ENCODE measurements around the gene PPBP.
"Not testable (repeated sequence)": the region's sequence is repeated elsewhere in the genome, so short reads cannot be mapped to it uniquely, and the experiment has no call there.

The PPBP gene

DNA sequence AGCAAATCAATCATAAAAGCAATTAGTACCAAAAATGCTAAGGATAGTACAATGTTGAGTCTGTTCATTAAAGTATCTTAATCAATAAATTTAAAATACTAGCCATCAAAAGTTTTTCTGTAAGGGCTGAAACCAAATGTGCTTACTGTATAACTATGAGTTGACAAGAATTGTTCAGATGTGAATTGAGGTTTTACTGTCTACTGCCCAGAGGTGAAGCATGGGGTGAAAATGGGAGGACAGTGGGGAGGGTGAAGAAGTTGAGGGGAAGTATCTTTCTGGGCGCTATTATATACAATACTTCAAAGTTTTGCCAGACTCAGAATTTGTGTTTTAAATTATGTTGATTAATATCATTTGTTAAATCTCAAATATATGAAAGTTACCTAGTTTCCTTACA, 4.1 kb upstream of the PPBP start:
- DNase-seq = no peak

DNA sequence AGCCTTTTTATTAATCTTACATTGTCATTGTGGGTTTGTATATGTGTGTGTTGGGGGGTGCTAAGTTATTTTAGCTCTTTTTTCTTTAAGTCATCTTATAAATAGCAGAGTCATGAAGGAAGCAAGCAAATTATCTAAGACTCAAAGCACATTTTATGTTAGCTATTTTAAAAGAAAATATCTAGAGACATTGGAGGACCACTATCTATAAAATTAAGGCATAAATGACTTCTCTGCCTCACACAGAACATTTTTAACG, 3.7 kb upstream of the PPBP start:
- no peak for DNase-seq

DNA sequence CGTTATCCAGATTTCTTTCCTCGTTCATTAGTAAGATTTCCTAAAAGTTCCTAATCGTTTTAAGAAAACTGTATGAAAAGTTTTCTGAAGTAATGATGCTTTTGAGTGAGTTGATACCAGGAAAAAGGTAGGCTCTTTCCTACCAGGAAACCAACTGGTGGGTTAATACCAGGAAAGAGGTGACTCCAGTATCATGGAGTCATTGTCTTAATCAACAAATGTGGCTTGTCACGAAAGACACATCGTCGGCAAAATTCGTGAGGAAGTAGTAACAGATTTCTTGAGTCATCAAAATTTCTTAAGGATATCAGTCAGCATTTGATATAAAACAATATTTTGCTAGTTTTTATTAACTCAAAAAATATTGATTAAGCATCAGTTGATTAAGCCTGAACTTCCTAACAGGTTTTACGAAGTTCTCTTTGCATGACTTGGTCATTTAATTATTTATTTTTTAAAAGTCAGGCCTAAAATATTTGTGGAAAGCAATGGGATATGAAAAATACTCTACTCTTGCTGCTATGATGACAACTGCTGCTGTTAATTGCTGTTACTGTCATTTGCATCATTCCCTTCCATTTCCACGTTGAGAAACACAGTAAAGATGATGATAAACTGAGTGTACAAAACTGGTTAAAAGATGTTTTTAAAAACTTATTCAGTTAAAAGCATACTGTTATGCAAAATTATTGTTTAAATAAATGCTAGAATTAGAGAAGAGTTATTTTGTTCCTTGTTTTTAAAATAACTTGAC, 3.2 kb upstream of the PPBP start:
- DNase-seq = no peak

DNA sequence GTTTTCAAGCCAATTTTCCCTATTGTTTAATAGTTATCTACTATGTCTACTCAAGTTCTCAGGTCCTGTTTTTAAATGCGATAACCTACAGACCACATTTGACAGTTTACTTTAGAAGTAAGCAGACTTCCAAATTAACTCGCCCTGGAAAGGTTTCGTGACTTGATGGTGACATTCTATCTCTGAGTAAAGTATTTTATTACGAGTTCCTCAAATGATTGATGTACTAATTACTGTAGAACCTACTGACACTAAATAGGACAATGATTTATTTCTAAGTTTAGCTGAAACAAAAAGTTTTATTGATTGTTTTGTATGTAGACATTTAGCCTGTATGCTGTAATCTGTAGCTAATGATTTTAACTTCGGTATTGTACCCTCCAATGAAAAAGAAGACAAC, 1.9 kb upstream of the PPBP start:
- DNase-seq = no peak

DNA sequence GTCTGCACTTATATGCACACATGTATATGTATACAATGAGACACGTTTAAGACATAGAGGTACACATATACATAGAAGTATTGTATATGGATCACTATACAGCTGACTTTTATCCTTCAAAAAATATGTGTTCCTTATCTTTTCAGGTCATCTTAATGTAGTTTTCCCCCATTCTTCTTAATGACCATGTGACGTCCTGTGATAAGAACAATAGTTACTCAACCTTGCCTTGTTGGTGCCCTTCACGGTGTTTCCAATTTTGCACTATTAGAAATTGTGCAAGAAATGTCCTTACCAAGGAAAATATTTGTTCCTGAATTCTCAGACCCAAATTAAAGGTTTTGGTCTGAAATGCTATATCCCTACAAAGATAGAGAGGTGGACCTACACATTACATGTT, 1.0 kb upstream of the PPBP start:
- no peak for DNase-seq

DNA sequence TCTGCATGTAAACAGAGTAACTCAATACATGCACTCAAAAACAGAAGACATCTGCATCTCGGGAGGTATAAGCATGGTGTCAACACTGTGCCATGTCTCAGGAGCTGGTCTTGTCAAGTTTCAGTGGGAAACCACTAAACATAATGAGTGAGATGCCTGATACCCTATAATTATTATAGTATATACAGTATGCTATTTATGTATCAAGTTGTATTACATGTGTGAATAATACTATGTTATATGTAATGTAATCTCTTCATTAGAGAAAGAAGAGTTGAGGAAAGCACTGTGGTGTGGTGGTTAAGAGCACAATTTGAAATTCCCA, 2.5 kb downstream of the PPBP start:
- DNase-seq = no peak

DNA sequence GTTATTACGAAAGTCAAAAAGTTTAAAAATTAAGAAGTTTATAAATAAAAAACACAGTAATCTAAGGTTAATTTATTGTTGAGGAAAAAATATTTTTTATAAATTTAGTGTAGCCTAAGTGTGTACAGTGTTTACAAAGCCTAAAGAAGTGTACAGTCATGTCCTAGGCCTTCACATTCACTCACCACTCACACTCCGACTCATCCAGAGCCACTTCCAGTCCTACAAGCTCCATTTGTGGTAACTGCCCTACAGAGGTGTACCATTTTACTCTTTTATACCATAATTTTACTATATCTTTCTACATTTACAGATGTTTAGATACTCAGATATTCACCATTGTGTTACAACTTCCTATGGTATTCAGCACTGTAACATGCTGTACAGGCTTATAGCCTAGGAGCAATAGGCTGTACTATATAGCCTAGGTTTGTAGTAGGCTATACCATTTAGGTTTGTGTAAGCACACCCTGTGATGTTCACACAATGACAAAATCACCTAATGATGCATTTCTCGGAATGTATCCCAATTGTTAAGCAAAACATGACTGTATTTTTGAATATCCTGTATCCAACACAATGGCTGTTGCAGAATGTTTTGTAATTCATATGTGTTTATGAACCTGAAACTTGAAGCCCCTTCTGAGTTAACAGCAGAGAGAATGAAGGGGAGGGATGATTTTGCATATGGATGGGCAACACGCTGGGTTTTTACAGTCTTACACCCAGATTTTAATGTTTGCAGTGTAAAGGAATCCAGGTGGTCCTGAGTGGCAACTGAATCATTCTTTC, 3.1 kb downstream of the PPBP start:
- no peak for DNase-seq

DNA sequence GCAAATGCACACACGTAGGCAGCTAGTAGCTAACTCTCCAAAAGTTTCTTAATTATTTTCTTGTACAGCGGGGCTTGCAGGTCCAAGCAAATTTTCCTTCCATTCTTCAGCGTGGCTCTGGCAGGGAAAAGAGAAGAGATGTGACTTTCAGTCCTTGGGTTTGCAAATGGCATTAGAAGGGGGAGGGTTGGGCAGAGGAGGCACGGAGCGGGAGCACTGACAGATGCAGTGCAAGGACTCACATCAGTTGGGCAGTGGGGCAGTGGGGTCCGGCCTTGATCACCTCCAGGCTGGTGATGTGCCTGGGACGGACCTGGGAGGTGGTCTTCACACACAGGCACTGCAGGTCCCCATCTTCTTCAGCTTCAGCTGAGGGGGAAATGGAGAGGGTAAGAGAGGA, 6.8 kb downstream of the PPBP start:
- not testable (repeated sequence) for DNase-seq

DNA sequence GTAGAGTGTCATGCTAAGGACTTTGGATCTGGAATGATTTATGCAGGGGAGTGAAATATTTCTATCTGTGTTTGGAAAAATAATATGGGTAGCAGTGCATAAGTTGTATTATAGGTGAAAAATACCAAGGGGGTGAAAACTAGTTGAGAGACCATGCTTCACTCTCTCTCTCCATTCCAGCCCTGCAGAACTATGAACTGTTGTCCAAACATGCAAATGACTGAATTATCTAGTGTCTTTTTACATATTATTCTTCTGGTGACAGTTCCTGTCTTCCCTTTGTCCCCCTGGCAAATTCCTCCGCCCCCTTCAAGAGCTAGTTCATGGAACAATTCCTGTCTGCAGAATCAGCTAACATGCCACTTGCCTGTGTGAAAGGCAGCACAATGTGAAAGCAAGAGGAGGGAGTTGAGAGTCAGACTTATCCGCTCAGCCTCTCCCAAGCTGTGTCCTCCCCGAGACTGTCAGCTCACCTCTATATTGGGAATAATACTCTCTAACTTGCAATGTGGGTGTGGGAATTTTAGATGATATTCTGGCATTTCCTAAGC, 8.5 kb downstream of the PPBP start:
- DNase-seq = no peak

DNA sequence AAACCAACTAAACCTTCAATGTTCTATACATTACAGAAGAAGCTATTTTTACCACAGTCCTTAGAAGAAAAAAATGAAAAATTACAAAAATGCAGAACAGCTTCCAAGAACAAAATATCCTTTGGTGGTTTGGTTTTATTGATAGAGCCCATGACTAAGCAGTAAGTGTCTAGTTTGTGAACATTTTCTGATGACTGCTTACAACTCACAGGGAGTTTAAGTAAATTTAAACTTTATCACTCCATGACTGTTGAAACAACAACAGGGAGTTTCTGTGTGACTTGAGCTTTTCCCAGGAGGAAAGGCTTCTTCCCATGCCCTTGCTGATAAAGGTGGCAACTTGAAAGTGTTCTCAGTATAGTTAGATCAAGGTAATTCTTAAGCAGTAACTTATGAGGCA, 9.1 kb downstream of the PPBP start:
- DNase-seq = no peak

DNA sequence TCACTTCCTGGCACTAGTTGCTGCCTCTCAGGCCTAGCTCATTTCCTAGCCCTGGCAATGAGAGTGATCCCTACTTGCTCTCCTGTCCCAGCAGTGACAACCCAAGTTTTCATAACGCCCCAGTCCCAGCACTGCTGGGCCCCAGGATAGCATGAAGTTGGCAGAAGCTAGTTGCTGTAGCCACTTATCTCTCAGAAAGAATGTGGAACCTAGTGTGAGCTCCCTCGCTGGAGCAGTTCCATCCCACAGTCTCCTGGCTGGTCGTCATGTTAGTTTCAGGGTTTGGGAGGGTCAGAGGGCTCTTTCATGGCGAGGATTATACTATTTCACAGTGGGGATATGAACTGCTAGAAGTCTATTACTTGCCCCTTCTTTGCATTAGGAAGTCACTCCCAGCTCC, 11.3 kb downstream of the PPBP start:
- DNase-seq = no peak

DNA sequence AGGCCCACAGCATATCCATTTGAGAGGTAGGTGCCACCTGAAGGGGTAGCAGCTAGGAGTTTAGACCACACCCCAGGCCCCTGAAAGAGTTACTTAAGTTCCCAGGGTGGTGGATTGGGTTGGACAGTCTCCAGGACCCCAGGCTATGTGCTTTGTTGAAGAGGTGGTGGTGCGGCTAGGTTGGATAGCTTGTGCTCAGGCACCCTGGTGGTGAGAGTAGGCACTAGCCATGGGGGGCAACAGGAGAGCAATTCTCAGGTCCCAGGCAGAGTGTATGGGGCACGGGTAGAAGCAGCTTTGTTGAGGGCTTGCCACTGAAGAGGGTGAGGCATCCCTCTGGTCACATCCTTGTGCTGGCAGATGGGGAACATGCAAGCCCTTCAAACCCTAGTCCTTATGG, 11.8 kb downstream of the PPBP start:
- no peak for DNase-seq

DNA sequence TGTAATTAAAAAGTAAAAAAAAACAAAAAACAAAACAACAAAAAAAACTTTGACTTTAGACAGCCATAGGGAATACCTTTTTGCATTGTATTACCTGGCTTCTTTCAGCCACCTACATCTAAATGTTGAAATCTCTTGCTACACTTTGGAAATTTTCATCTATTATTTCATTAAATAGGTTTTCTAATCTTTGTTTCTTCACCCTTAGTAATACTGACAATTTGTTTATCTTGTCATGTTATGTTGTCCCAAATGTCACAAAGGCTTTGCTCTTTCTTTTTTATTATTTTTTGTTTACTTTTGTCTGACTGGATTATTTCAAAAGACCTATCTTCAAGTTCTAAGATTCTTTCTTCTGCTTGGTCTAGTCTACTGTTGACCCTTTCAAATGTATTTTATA, 13.6 kb downstream of the PPBP start:
- DNase-seq = no peak

DNA sequence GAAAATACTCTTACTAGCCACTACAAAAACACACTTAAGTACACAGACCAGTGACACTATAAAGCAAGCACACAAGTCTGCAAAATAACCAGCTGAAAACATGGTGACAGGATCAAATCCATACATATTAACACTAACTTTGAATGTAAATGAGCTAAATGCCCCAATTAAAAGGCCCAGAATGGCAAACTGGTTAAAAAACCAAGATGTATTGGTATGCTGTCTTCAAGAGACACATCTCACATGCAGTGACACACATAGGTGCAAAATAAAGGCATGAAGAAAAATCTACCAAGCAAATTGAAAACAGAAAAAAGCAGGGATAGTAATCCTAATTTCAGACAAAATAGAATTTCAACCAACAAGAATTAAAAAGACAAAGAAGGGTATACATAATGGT, 17.0 kb downstream of the PPBP start:
- no peak for DNase-seq

DNA sequence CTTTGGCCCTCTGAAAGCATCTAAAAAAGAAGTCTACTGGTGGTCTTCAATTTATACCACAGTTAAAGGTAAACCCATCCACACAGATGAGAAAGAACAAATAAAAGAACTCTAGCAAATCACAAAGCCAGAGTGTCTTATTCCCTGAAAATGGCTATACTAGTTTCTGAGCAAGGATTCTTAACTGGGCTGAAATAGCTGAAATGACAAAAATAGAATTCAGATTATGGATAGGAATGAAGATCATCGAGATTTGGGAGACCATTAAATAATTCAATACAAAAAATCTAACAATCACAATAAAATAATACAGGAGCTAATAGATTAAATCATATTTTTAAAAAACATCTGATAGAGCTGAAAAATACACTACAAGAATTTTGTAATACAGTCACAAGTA, 18.0 kb downstream of the PPBP start:
- no peak for DNase-seq

DNA sequence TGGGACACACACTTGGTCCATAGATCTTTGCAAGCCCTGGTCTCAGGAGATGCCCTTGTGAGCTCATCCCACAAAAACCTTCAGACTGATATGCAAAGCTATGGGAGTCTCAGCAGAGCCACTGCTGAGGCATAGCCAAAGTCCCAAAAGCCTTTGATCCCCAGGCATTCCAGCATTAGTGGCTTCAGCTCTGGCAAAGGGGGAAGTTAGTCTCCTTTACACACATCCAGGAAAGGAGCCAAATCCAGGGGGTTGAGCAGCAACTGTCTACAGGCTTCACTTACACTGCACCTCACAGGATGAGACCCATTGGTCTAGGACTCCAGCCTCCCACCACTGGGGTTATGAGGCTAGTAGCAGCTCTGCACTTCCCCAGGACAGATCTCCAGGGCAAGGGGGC, 20.1 kb downstream of the PPBP start:
- DNase-seq = no peak

DNA sequence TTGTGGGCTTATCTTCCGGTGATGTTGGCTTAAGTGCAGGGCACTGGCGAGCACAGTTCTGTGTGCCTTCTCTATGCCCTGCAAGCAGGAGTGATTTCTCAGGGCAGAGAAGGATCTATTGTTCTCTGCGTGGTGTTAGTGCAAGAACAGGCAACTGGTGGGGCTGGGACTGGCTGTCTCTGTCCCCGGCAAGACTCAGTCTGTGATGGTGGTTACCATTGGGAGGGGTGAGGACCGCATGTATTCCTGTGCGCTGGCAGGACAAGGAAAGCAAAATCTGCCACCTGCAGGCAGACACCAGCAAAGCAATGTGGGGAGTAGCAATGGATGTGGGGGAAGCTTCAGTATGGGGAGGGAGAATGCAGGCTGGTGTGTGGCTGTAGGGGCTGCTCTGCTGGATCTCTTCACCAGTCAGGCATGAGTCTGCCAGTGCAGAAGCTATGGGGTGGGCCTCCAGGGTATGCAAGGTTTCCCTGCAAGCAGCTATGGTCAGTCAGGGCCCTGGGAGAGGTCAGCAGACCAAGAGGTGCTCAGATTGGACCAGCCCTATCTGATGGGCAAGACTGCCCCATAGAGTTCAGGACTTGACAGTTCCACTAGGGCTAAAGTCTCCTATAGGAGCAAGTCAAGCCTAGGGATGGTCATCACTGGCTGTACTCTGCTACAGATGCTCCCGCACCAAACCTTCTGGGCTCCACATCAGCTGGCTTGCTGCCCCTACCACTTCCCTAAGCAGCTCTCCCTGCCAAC, 23.0 kb downstream of the PPBP start:
- DNase-seq = no peak

DNA sequence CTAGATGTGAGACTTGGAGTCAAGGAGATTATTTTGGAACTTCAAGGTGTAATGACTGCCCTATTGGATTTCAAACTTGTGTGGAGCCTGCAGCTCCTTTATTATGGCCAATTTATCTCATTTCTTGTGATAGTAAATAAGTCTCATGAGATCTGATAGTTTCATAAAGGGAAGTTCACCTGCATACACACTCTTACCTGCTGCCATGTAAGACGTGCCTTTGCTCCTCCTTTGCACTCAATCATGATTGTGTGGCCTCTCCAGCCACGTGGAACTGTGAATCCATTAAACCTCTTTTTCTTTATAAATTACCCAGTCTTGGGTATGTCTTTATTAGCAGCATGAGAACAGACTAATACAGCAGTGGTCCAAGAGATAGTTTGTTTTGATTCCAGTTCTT, 25.3 kb downstream of the PPBP start:
- DNase-seq = no peak

DNA sequence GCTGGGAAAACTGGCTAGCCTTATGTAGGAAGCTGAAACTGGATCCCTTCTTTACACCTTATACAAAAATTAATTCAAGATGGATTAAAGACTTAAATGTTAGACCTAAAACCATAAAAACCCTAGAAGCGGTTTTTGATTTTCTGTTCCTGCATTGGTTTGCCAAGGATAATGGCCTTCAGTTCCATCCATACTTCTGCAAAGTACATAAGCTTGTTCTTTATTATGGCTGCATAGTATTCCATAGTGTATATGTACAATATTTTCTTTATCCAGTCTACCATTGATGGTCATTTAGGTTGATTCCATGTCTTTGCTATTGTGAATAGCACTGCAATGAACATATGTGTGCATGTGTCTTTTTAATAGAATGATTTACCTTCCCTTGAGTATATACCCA, 28.9 kb downstream of the PPBP start:
- not testable (repeated sequence) for DNase-seq

DNA sequence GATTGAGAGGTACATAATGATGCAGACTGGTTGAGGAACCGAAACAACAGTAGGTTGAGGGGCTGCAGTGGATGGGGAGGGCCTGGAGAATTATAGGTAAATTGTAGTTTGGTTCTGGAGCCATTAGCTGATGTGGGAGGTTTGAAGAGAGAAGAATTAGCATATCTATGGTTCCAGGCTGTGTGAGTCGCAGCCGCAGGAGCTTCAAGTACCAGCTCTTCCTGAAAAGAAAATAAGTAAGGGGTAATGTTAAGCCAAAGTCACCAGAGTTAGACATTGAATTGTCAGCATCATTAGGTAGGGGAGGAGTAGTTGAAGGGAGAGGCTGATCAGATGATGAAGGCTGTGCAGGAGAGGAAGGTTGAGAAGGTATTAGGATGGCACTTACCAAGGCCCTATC, 35.6 kb downstream of the PPBP start:
- no peak for DNase-seq

DNA sequence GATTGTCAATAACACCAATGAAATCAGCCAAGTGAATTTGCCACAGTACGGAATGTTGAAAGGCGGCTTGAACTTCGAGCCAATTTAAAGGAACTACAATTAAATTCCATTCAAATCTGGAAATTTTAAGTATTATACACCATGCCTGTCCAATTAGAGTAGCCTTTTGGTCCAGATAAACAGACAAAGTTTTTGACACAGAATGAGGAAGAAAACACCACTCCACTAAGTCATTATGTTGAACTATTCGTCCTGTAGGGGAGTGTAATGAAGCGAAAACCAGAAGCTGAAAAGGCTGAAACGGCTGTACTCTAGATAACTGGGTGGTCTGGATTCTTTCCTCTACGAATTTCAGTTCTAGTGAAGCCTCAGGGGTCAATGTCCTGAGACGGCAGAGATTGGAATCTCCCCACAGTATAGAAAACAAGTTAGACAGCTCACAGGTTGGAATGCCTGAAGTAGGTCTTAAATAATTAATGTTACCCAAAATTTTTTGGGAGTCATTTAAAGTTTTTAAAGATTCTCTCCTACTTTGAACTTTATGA, 37.5 kb downstream of the PPBP start:
- not testable (repeated sequence) for DNase-seq

DNA sequence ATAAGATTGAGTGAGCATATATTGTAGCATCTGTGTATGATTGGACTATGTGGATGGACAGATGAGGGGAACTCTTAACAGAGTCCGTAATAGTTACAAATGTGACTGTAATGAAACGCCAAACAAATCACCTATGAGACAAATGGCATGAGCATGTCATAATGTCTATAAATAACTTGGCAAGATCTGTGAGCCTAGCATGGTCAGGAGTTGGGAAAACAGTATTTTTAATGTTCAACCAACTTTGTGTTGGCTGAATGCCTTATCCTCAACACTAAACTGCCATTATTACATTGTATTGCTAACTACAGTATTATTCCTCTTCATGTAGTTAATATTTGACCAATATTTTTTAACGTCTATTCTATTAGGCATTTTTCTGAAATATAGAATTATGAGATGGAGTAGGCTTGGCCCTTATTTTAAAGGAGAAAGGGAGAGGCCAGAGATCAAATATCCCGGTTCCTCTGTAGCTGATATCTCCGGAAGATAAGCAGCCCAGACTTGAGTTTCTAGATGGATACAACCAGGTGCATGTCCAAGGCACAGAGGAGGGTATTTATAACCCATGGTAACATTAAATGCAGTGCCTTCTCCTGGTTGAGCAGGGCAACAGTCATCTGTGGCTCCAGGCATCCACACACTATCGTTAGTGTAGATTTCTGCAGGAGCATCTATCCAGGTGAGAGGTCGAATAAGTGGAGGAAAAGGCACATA, 38.8 kb downstream of the PPBP start:
- DNase-seq = no peak
